C4-2B (cell line): Measurements from ENCODE around the gene NCOA6.

Source experiments
- ZFX ChIP-seq: fragments of 450-650 bp; IDR thresholded peaks from 2 replicates; pipeline ENCODE4 v1.6.1; 2017
- TF ChIP-seq, protein P1 (sequence below): fragments of 450-650 bp; conservative IDR thresholded peaks from 2 replicates; pipeline ENCODE4 v1.5.1; 2017; ENCODE audit warnings: mild to moderate bottlenecking

DNA sequence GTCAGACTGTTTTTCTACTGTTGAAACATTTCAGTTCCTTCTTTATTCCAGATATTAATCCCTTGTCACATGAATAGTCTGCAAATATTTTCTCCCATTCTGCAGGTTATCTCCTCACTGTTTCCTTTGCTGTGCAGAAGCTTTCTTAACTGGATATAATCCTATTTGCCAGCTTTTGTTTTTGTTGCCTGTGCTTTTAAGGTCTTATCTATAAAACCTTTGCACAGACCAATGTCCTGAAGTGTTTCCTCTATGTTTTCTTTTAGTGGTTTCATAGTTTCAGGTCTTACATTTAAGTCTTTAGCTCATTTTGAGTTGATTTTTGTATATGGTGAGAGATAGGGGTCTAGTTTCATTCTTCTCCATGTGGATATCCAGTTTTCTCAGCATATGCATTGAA is 19.2 kb downstream of the NCOA6 start:
- TF ChIP-seq, protein P1, sequence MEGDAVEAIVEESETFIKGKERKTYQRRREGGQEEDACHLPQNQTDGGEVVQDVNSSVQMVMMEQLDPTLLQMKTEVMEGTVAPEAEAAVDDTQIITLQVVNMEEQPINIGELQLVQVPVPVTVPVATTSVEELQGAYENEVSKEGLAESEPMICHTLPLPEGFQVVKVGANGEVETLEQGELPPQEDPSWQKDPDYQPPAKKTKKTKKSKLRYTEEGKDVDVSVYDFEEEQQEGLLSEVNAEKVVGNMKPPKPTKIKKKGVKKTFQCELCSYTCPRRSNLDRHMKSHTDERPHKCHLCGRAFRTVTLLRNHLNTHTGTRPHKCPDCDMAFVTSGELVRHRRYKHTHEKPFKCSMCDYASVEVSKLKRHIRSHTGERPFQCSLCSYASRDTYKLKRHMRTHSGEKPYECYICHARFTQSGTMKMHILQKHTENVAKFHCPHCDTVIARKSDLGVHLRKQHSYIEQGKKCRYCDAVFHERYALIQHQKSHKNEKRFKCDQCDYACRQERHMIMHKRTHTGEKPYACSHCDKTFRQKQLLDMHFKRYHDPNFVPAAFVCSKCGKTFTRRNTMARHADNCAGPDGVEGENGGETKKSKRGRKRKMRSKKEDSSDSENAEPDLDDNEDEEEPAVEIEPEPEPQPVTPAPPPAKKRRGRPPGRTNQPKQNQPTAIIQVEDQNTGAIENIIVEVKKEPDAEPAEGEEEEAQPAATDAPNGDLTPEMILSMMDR: no peak
- no peak for TF ChIP-seq ZFX
